Activated CD4-positive, alpha-beta memory T cell treated with anti-CD3 and anti-CD28 coated beads for 36 hours (primary cell): ENCODE data around the gene ZSCAN4. TPM values are rescaled to one million over a fixed set of nuclear protein-coding genes. Genes with fewer than 3 reads are reported as not detected.
A peak's percentile ranks its signal among the peaks of the same experiment; 100 is the strongest.

ENCODE experiments used
- CTCF ChIA-PET: fragments of 350-600 bp; sonication (Branson Sonifier 250); formaldehyde crosslinking; loops from one replicate; lab custom pipeline; 2021; ENCODE audit warnings: antibody characterized with exemption, inconsistent platforms; lab: Charles Lee
- POLR2A ChIA-PET: fragments of 350-600 bp; sonication (Branson Sonifier 250); formaldehyde crosslinking; loops from one replicate; lab custom pipeline; 2021; ENCODE audit warnings: antibody characterized with exemption; lab: Charles Lee
- DNase-seq: peaks from one replicate; pipeline ENCODE4 v3.0.0-alpha.2; 2020
- H3K27ac Mint-ChIP-seq: one replicate; pipeline ENCODE4 v1.8.0; 2021; ENCODE audit warnings: mixed read lengths
- H3K27me3 Mint-ChIP-seq: one replicate; pipeline ENCODE4 v1.8.0; 2021; ENCODE audit warnings: mixed read lengths
- H3K36me3 Mint-ChIP-seq: one replicate; pipeline ENCODE4 v1.8.0; 2021; ENCODE audit warnings: mixed read lengths
- H3K4me1 Mint-ChIP-seq: one replicate; pipeline ENCODE4 v1.8.0; 2021; ENCODE audit warnings: low read depth, mixed read lengths
- H3K4me3 Mint-ChIP-seq: one replicate; pipeline ENCODE4 v1.8.0; 2021; ENCODE audit warnings: mild to moderate bottlenecking, mixed read lengths
- H3K9me3 Mint-ChIP-seq: one replicate; pipeline ENCODE4 v1.8.0; 2021; ENCODE audit warnings: mixed read lengths
- intact Hi-C: fragments of 100-400 bp; cut with micrococcal nuclease; formaldehyde crosslinking; loops from one replicate; pipeline ENCODE4 v1.15.1; 2023
- total RNA-seq, 2 experiments: library from RNA; stranded (reverse); gene quantifications; one replicate each; pipeline ENCODE4 v1.2.3, GENCODE V29; 2021

ZSCAN4 gene, protein sequence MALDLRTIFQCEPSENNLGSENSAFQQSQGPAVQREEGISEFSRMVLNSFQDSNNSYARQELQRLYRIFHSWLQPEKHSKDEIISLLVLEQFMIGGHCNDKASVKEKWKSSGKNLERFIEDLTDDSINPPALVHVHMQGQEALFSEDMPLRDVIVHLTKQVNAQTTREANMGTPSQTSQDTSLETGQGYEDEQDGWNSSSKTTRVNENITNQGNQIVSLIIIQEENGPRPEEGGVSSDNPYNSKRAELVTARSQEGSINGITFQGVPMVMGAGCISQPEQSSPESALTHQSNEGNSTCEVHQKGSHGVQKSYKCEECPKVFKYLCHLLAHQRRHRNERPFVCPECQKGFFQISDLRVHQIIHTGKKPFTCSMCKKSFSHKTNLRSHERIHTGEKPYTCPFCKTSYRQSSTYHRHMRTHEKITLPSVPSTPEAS
- not detected for total RNA-seq

DNA sequence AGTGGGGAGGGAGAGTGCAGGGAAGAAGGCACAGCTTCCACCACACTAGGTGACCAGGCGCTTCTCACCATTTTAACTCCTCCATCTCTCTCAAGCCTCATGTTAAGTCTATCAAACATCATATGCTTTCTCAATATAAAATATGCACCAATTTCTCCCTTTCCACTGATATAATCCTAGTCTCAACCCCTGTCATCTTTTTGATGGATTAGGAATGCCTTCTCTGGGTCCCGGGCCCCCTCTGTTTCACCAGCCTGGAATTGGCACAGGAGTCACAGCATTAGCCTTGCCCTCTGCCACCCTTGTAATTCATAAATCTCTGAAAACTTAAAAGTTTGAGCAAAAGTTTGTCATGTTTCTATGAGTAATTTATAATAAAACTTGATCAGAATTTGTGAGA lies at the start of gene ZSCAN4:
Gene ZSCAN4 (plus strand): TSS at position 301 of the 400 bp plus-strand sequence. CDS start 7,211 bp downstream, outside the sequence.
- Mint-ChIP-seq H3K27me3 (peaks cover 11% of the 10 kb centered on the region), H3K4me1 (peaks cover 6% of the 10 kb centered on the region), H3K27ac (no peak within 1 kb of the TSS), H3K36me3 (no peaks in the 10 kb centered on the region), H3K4me3 (no peak within 1 kb of the TSS), H3K9me3 (no peaks in the 10 kb centered on the region)
- ChIA-PET POLR2A (no interaction called here), CTCF (interaction anchor here (0.8 kb wide), 1 partner anchor 29 kb away, joined by 3 read pairs; no protein-coding TSS in a partner anchor)
- DNase-seq: no peak
- intact Hi-C loops: no loop called here

DNA sequence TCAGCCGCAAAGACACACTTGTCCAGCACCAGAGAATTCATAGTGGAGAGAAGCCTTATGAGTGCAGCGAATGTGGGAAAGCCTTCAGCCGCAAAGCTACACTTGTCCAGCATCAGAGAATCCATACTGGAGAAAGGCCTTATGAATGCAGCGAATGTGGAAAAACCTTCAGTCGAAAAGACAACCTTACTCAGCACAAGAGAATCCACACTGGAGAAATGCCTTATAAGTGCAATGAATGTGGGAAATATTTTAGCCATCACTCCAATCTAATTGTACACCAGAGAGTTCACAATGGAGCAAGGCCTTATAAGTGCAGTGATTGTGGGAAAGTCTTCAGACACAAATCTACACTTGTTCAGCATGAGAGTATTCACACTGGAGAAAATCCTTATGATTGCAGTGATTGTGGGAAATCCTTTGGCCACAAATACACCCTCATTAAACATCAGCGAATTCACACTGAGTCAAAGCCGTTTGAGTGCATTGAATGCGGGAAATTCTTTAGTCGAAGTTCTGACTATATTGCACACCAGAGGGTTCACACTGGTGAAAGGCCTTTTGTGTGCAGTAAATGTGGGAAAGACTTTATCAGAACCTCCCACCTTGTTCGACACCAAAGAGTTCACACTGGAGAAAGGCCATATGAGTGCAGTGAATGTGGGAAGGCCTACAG lies 47.9 kb upstream of the ZSCAN4 start:
- peaks cover 96% of the 10 kb centered on the region for H3K9me3 Mint-ChIP-seq
- H3K4me3 Mint-ChIP-seq: no peak overlapping the region
- no peaks in the 10 kb centered on the region for H3K27me3 Mint-ChIP-seq
- peaks cover 5% of the 10 kb centered on the region for H3K4me1 Mint-ChIP-seq
- POLR2A ChIA-PET: no interaction called here
- CTCF ChIA-PET: no interaction called here
- H3K36me3 Mint-ChIP-seq: peaks cover 88% of the 10 kb centered on the region
- H3K27ac Mint-ChIP-seq: no peak overlapping the region
- DNase-seq: no peak
- intact Hi-C loops: no loop called here

DNA sequence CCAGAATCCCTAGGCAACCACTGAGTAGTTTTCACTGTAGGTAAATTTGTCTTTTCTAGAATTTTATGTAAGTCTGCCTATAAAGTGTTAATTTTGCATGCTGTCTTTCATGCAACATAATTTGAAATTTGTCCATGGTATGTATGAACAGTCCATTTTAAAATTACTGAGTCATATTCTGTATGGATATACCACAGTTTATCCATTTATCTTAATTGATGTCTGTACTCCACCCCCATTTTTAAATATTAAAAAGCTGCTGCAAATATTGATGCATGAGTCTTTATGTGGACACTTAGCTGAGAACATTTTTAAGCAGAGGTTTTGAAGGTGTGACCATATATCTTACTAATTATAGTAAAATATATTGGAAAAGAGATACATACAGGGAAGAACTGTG lies 45.6 kb upstream of the ZSCAN4 start:
- no peak overlapping the region for H3K4me3 Mint-ChIP-seq
- H3K36me3 Mint-ChIP-seq: peaks cover 65% of the 10 kb centered on the region
- no peak overlapping the region for H3K27ac Mint-ChIP-seq
- peaks cover 90% of the 10 kb centered on the region for H3K9me3 Mint-ChIP-seq
- intact Hi-C loops: no loop called here
- H3K4me1 Mint-ChIP-seq: no peaks in the 10 kb centered on the region
- POLR2A ChIA-PET: no interaction called here
- CTCF ChIA-PET: no interaction called here
- DNase-seq: no peak
- no peaks in the 10 kb centered on the region for H3K27me3 Mint-ChIP-seq

DNA sequence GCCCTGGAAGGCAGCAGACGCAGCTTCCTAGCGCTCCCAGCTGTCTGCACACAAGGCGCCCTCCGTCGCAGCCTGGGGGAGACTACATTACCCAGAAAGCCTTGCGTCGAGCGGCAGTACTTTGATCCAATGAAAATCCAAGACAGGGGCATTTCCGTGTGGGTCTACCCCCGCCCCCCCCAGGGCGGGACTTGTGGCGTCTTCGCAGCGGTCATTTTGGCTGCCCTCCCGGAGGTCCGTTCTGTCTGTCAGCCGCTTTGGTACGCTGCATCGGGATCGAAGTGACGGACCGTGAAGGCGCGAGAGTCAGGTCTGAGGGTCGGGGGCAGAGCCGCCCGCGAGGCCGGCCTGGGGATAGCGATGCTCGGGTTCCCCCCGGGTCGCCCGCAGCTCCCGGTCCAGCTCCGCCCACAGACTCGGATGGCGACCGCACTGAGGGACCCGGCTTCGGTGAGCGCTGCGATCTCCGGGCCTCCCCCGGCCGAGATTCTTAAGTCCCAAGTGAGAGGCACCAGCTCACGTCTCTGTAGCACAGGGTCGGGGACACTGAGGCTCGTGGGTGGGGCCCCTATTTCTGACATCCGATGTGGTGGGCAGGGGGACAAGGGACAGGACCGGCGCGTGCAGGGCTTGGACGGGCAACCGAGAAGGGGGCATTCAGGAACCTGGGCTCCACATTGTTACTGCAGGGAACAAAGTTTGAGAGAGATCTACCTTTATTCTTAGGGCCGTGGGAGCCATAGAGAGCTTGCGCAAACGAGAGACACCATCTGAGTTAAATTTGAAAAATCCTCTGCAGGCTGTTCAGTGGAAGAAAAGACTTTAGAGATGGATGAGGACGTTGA lies 35.5 kb upstream of the ZSCAN4 start, which contains the start of gene ZNF211:
Gene ZNF211 (plus strand): TSS at position 182 of the 845 bp plus-strand sequence. CDS start 179 bp downstream, at position 361.
- CTCF ChIA-PET: interaction anchor here (1.0 to 2.3 kb wide), 2 partner anchors 19 to 49 kb away, joined by 4 to 10 read pairs; partner anchors contain the start of genes ZNF134 and ZNF551
- POLR2A ChIA-PET: interaction anchor here (0.6 to 1.5 kb wide), 4 partner anchors 19 to 283 kb away, joined by 3 to 6 read pairs (median 3); partner anchors contain the start of genes ZNF134, ZNF417 and ZNF551
- no peaks in the 10 kb centered on the region for H3K27me3 Mint-ChIP-seq
- intact Hi-C loops: loop anchor here (1.0 to 5.0 kb wide), 5 partner anchors 19 to 94 kb away; partner anchors contain the start of genes ZNF134, ZNF416, ZNF530 and ZNF551
- peak within 1 kb of the TSS; percentile 84 for H3K4me3 Mint-ChIP-seq
- H3K4me1 Mint-ChIP-seq: peaks cover 20% of the 10 kb centered on the region
- H3K27ac Mint-ChIP-seq: peak within 1 kb of the TSS; percentile 67
- H3K36me3 Mint-ChIP-seq: peaks cover 44% of the 10 kb centered on the region
- peak; percentile 92 for DNase-seq
- peaks cover 40% of the 10 kb centered on the region for H3K9me3 Mint-ChIP-seq

DNA sequence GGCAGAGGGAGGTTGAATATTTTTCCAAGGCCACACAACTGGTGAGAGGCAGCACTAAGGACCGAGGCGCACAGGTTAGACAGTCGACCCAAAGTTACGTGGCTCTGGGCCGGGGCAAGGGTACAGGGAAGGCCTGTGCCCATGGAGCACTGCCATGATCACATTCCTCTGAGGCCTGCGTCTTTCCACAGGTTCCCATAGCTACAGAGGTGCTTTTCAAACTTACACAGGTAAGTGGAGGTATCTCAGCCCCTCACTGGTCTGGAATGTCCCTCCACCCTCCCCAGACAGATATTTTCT lies 35.0 kb upstream of the ZSCAN4 start:
- Mint-ChIP-seq H3K9me3 (peaks cover 41% of the 10 kb centered on the region), H3K36me3 (peaks cover 50% of the 10 kb centered on the region), H3K27me3 (no peaks in the 10 kb centered on the region), H3K27ac (no peak overlapping the region), H3K4me1 (peaks cover 20% of the 10 kb centered on the region), H3K4me3 (peak overlapping the region; percentile 84)
- CTCF ChIA-PET: interaction anchor here (2.3 kb wide), 1 partner anchor 48 kb away, joined by 10 read pairs; the partner anchor contains the start of gene ZNF551
- POLR2A ChIA-PET: interaction anchor here (1.5 kb wide), 1 partner anchor 20 kb away, joined by 6 read pairs; the partner anchor contains the start of gene ZNF134
- no peak for DNase-seq
- intact Hi-C loops: loop anchor here (1.0 to 5.0 kb wide), 5 partner anchors 19 to 94 kb away; partner anchors contain the start of genes ZNF134, ZNF416, ZNF530 and ZNF551

DNA sequence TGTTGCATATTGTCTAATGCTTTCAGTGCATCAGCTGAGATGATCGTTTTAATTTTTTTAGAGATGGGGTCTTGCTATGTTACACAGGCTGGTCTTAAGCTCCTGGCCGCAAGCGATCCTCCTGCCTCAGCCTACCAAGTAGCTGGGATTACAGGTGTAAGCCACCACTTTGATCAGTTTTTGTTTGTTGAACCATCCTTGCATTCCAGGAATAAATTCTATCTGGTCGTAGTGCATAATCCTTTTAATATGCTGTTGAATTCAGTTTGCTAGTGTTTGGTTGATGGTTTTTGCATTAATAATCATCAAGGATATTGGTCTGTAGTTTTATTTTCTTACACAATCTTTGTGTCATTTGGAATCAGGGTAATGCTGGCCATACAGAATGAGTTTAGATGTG lies 31.4 kb upstream of the ZSCAN4 start:
- H3K27me3 Mint-ChIP-seq: no peaks in the 10 kb centered on the region
- H3K9me3 Mint-ChIP-seq: peaks cover 68% of the 10 kb centered on the region
- no peak for DNase-seq
- no peak overlapping the region for H3K27ac Mint-ChIP-seq
- H3K4me1 Mint-ChIP-seq: peaks cover 20% of the 10 kb centered on the region
- intact Hi-C loops: no loop called here
- peaks cover 77% of the 10 kb centered on the region for H3K36me3 Mint-ChIP-seq
- no peak overlapping the region for H3K4me3 Mint-ChIP-seq
- CTCF ChIA-PET: no interaction called here
- POLR2A ChIA-PET: no interaction called here

DNA sequence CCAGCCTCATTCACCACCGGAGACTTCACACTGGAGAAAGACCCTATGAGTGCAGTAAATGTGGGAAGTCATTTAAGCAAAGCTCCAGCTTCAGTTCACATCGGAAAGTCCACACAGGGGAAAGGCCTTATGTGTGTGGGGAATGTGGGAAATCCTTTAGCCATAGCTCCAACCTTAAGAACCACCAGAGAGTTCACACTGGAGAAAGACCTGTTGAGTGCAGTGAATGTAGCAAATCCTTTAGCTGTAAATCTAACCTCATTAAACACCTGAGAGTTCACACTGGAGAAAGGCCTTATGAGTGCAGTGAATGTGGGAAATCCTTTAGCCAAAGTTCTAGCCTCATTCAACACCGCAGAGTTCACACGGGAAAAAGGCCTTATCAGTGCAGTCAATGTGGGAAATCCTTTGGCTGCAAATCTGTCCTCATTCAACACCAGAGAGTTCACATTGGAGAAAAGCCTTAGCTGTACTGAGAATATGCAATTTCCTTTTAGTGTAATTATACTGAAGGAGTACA lies 27.0 kb upstream of the ZSCAN4 start:
- Mint-ChIP-seq H3K9me3 (peaks cover 87% of the 10 kb centered on the region), H3K4me3 (no peak overlapping the region), H3K36me3 (peaks cover 74% of the 10 kb centered on the region), H3K27me3 (no peaks in the 10 kb centered on the region), H3K27ac (no peak overlapping the region), H3K4me1 (no peaks in the 10 kb centered on the region)
- ChIA-PET CTCF (no interaction called here), POLR2A (no interaction called here)
- intact Hi-C loops: no loop called here
- DNase-seq: no peak

DNA sequence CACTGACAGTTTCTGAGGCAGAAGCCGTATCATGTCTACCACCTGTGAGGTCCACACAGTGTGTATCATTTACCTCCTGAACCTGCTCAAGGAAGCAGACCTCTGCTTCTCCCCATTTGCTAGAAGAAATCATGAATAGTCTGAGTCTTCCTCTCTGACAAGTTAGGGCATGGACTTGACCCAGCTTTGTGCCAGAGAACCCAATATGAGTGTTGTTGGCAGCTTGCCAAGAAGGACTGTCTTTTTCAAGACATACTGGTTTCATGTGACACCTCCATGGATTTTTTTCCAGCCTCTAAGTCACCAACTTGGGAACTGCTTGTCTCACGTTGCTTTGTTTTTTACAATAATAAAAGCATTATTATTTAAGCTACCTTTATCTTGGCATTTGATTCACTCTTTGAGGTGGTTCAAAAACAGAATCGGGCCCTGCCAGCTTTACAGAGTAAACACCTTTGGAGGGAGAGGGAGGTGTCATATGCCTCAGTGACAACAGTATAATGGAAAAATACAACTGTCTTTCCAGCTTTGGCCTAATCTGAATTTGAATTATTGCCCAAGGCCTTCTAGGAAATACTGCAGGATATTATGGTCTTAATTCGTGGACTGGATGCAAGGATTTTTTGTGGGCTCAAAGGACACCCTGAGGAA lies 26.2 kb upstream of the ZSCAN4 start:
- Mint-ChIP-seq H3K27me3 (no peaks in the 10 kb centered on the region), H3K9me3 (peaks cover 86% of the 10 kb centered on the region), H3K27ac (no peak overlapping the region), H3K36me3 (peaks cover 68% of the 10 kb centered on the region), H3K4me3 (no peak overlapping the region), H3K4me1 (no peaks in the 10 kb centered on the region)
- ChIA-PET POLR2A (no interaction called here), CTCF (no interaction called here)
- intact Hi-C loops: no loop called here
- no peak for DNase-seq

DNA sequence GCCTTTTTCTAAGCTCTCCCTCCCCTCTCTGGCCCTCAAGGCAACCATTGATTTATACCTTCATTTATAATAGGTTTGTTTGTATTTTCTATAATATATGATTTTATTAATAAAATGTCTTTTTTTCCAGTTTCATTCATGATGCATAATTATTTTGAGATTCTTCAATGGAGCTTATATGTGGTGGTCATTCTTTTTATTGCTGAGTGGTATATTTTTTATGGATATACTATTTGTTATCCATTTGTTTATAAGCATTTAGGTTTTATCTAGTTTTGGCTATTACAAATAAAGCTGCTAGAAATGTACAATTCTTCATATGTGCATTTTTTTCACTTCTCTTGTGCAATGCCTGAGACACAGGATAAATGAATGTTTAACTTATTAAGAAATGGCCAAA lies 25.0 kb upstream of the ZSCAN4 start:
- Mint-ChIP-seq H3K9me3 (peaks cover 87% of the 10 kb centered on the region), H3K27ac (no peak overlapping the region), H3K4me1 (no peaks in the 10 kb centered on the region), H3K4me3 (no peak overlapping the region), H3K27me3 (no peaks in the 10 kb centered on the region), H3K36me3 (peaks cover 61% of the 10 kb centered on the region)
- DNase-seq: no peak
- intact Hi-C loops: no loop called here
- POLR2A ChIA-PET: no interaction called here
- CTCF ChIA-PET: no interaction called here

DNA sequence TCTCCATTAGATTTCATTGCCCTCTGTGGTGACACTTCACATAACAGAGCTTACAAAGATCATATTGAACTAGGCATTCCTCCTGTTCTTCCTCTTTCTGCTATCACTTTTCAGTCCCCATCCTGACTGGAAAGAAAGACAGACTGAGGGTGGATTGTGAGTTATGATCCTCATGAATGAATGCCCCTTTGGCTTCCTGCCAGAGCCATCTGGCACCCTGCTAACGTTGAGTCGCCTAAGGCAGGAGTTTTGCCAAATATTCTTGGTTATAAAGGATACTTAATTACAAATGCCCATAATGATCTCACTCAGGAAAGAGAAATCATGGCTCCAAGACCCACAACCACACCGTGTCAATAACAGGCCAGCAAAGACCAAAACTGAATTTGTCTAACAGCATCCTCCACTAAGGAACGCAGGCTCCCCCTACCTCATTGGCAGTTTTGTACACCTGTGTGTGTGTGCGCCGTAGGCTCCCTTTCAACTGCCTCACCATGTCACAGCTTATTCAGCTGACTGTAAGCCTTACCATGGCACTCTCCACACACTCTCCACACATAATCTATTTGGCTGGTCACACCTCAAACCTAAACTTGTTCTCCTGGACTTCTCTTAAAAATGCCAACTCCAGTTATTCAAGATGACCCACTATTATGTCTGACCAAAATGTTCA lies 20.3 kb upstream of the ZSCAN4 start:
- DNase-seq: no peak
- POLR2A ChIA-PET: no interaction called here
- peaks cover 6% of the 10 kb centered on the region for H3K4me1 Mint-ChIP-seq
- H3K36me3 Mint-ChIP-seq: peaks cover 35% of the 10 kb centered on the region
- no peak overlapping the region for H3K4me3 Mint-ChIP-seq
- peaks cover 7% of the 10 kb centered on the region for H3K27me3 Mint-ChIP-seq
- H3K27ac Mint-ChIP-seq: no peak overlapping the region
- CTCF ChIA-PET: no interaction called here
- intact Hi-C loops: no loop called here
- peaks cover 69% of the 10 kb centered on the region for H3K9me3 Mint-ChIP-seq

DNA sequence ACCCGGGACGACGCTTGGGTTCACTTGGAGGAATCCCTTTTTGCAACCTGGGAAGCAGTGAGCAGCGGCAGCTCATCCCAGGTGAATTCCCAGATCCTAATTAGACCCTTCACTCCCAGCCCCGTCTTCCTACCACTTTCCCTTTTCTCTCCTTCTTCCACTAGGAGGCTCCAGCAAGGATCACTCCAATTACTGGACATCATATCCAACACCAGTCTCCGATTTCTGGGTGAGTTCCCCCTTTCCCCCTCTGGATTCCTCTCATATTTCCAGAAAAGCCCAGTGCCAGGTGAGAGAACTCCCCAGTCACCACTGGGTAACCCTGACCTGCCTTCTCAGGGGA lies 17.1 kb upstream of the ZSCAN4 start:
- peaks cover 72% of the 10 kb centered on the region for H3K9me3 Mint-ChIP-seq
- H3K4me3 Mint-ChIP-seq: no peak overlapping the region
- H3K36me3 Mint-ChIP-seq: peaks cover 33% of the 10 kb centered on the region
- H3K27ac Mint-ChIP-seq: no peak overlapping the region
- no peak for DNase-seq
- peaks cover 26% of the 10 kb centered on the region for H3K27me3 Mint-ChIP-seq
- intact Hi-C loops: no loop called here
- H3K4me1 Mint-ChIP-seq: peaks cover 6% of the 10 kb centered on the region
- ChIA-PET POLR2A (no interaction called here), CTCF (no interaction called here)
